SJCRH30 (cell line): Measurements from ENCODE around the gene CADPS. TPM values are rescaled to one million over a fixed set of nuclear protein-coding genes. Genes with fewer than 3 reads are reported as not detected.
A peak's percentile ranks its signal among the peaks of the same experiment; 100 is the strongest.

Experiments
- DNase-seq, 2 experiments: peaks; one replicate each; pipeline ENCODE4 v3.0.0-alpha.2; 2015 to 2020
- H3K27ac ChIP-seq: fragments of 250-450 bp; sonication (Bioruptor Pico); 2 replicates; pipeline ENCODE4 v1.5.1; 2020; ENCODE audit warnings: mild to moderate bottlenecking, moderate library complexity
- H3K27me3 ChIP-seq: fragments of 250-450 bp; sonication (Bioruptor Pico); 2 replicates; pipeline ENCODE4 v1.5.1; 2020; ENCODE audit warnings: mild to moderate bottlenecking, moderate library complexity
- H3K36me3 ChIP-seq: fragments of 250-450 bp; sonication (Bioruptor Pico); 2 replicates; pipeline ENCODE4 v1.5.1; 2020; ENCODE audit warnings: mild to moderate bottlenecking, moderate library complexity
- H3K4me1 ChIP-seq: fragments of 250-450 bp; sonication (Bioruptor Pico); 2 replicates; pipeline ENCODE4 v1.5.1; 2020; ENCODE audit warnings: mild to moderate bottlenecking, moderate library complexity
- H3K4me3 ChIP-seq: fragments of 250-450 bp; sonication (Bioruptor Pico); 2 replicates; pipeline ENCODE4 v1.5.1; 2020; ENCODE audit warnings: mild to moderate bottlenecking, moderate library complexity
- H3K9me3 ChIP-seq: fragments of 250-450 bp; sonication (Bioruptor Pico); replicated peaks from 2 replicates; pipeline ENCODE4 v1.5.1; 2020; ENCODE audit warnings: mild to moderate bottlenecking, moderate library complexity
- total RNA-seq: library from RNA; depleted of rRNA; stranded (reverse); fragments of >200 nt; shearing (Covaris generic); gene quantifications from 2 replicates; pipeline ENCODE4 v1.2.3, GENCODE V29; 2014

The CADPS gene
- total RNA-seq, 1 experiment from 2014 or later: not detected

- H3K9me3 ChIP-seq: no peaks in the 10 kb centered on the region
- no peak overlapping the region for H3K27ac ChIP-seq
- no peaks in the 10 kb centered on the region for H3K27me3 ChIP-seq
- no peak overlapping the region for H3K4me3 ChIP-seq
- H3K36me3 ChIP-seq: no peaks in the 10 kb centered on the region
- no peak for DNase-seq
- H3K4me1 ChIP-seq: no peaks in the 10 kb centered on the region
Observed at GRCh38 chr3:62532796-62533195, 342.4 kb downstream of the CADPS start.

GRCh38 chr3:62531981-62532380 is 343.2 kb downstream of the CADPS start:
- no peak overlapping the region for H3K27ac ChIP-seq
- H3K9me3 ChIP-seq: no peaks in the 10 kb centered on the region
- no peak overlapping the region for H3K4me3 ChIP-seq
- H3K27me3 ChIP-seq: no peaks in the 10 kb centered on the region
- no peaks in the 10 kb centered on the region for H3K4me1 ChIP-seq
- no peaks in the 10 kb centered on the region for H3K36me3 ChIP-seq
- DNase-seq: no peak

GRCh38 chr3:62531493-62531892 is 343.7 kb downstream of the CADPS start:
- H3K27ac ChIP-seq: no peak overlapping the region
- no peak for DNase-seq
- no peaks in the 10 kb centered on the region for H3K4me1 ChIP-seq
- no peak overlapping the region for H3K4me3 ChIP-seq
- no peaks in the 10 kb centered on the region for H3K36me3 ChIP-seq
- no peaks in the 10 kb centered on the region for H3K9me3 ChIP-seq
- H3K27me3 ChIP-seq: no peaks in the 10 kb centered on the region

- Histone ChIP-seq H3K27ac (no peak overlapping the region), H3K4me3 (no peak overlapping the region), H3K27me3 (no peaks in the 10 kb centered on the region), H3K9me3 (no peaks in the 10 kb centered on the region), H3K4me1 (no peaks in the 10 kb centered on the region), H3K36me3 (no peaks in the 10 kb centered on the region)
- peak; percentile 24 to 60 for DNase-seq
Observed at GRCh38 chr3:62529230-62529629, 346.0 kb downstream of the CADPS start.

- Histone ChIP-seq H3K27me3 (no peaks in the 10 kb centered on the region), H3K36me3 (no peaks in the 10 kb centered on the region), H3K4me1 (no peaks in the 10 kb centered on the region), H3K27ac (no peak overlapping the region), H3K4me3 (no peak overlapping the region), H3K9me3 (no peaks in the 10 kb centered on the region)
- no peak for DNase-seq
Observed at GRCh38 chr3:62527474-62527873, 347.7 kb downstream of the CADPS start.

- Histone ChIP-seq H3K9me3 (no peaks in the 10 kb centered on the region), H3K27me3 (no peaks in the 10 kb centered on the region), H3K36me3 (no peaks in the 10 kb centered on the region), H3K4me1 (no peaks in the 10 kb centered on the region), H3K4me3 (no peak overlapping the region), H3K27ac (no peak overlapping the region)
- DNase-seq: no peak
Observed at GRCh38 chr3:62525281-62525680, 349.9 kb downstream of the CADPS start.

- Histone ChIP-seq H3K36me3 (no peaks in the 10 kb centered on the region), H3K4me1 (no peaks in the 10 kb centered on the region), H3K27ac (no peak overlapping the region), H3K27me3 (no peaks in the 10 kb centered on the region), H3K4me3 (no peak overlapping the region), H3K9me3 (no peaks in the 10 kb centered on the region)
- no peak for DNase-seq
Observed at GRCh38 chr3:62523672-62524071, 351.5 kb downstream of the CADPS start.

GRCh38 chr3:62521464-62522105 is 353.6 kb downstream of the CADPS start:
- Histone ChIP-seq H3K36me3 (no peaks in the 10 kb centered on the region), H3K27me3 (no peaks in the 10 kb centered on the region), H3K4me1 (no peaks in the 10 kb centered on the region), H3K9me3 (no peaks in the 10 kb centered on the region), H3K4me3 (no peak overlapping the region), H3K27ac (no peak overlapping the region)
- no peak for DNase-seq

GRCh38 chr3:62503516-62503915 is 371.7 kb downstream of the CADPS start:
- Histone ChIP-seq H3K4me3 (no peak overlapping the region), H3K27me3 (no peaks in the 10 kb centered on the region), H3K9me3 (no peaks in the 10 kb centered on the region), H3K27ac (no peak overlapping the region), H3K4me1 (no peaks in the 10 kb centered on the region), H3K36me3 (no peaks in the 10 kb centered on the region)
- DNase-seq: no peak

- Histone ChIP-seq H3K36me3 (no peaks in the 10 kb centered on the region), H3K4me1 (no peaks in the 10 kb centered on the region), H3K27ac (no peak overlapping the region), H3K9me3 (no peaks in the 10 kb centered on the region), H3K4me3 (no peak overlapping the region), H3K27me3 (no peaks in the 10 kb centered on the region)
- DNase-seq: no peak
Observed at GRCh38 chr3:62502315-62503300, 372.6 kb downstream of the CADPS start.

GRCh38 chr3:62501289-62501668 is 373.9 kb downstream of the CADPS start:
- no peaks in the 10 kb centered on the region for H3K36me3 ChIP-seq
- no peak for DNase-seq
- H3K4me3 ChIP-seq: no peak overlapping the region
- H3K27ac ChIP-seq: no peak overlapping the region
- no peaks in the 10 kb centered on the region for H3K9me3 ChIP-seq
- no peaks in the 10 kb centered on the region for H3K4me1 ChIP-seq
- H3K27me3 ChIP-seq: no peaks in the 10 kb centered on the region

GRCh38 chr3:62500556-62501288 is 374.5 kb downstream of the CADPS start:
- H3K27me3 ChIP-seq: no peaks in the 10 kb centered on the region
- no peak overlapping the region for H3K4me3 ChIP-seq
- DNase-seq: peak in 1 of 2 experiments; percentile 2
- no peaks in the 10 kb centered on the region for H3K4me1 ChIP-seq
- H3K9me3 ChIP-seq: no peaks in the 10 kb centered on the region
- H3K27ac ChIP-seq: no peak overlapping the region
- no peaks in the 10 kb centered on the region for H3K36me3 ChIP-seq

- Histone ChIP-seq H3K27ac (no peak overlapping the region), H3K27me3 (no peaks in the 10 kb centered on the region), H3K4me1 (no peaks in the 10 kb centered on the region), H3K4me3 (no peak overlapping the region), H3K9me3 (no peaks in the 10 kb centered on the region), H3K36me3 (no peaks in the 10 kb centered on the region)
- DNase-seq: no peak
Observed at GRCh38 chr3:62497156-62497555, 378.1 kb downstream of the CADPS start.

GRCh38 chr3:62496503-62496902 is 378.7 kb downstream of the CADPS start:
- no peaks in the 10 kb centered on the region for H3K27me3 ChIP-seq
- H3K4me1 ChIP-seq: no peaks in the 10 kb centered on the region
- DNase-seq: no peak
- no peaks in the 10 kb centered on the region for H3K36me3 ChIP-seq
- no peaks in the 10 kb centered on the region for H3K9me3 ChIP-seq
- no peak overlapping the region for H3K27ac ChIP-seq
- no peak overlapping the region for H3K4me3 ChIP-seq
